NB4 (cell line): ENCODE measurements around the gene GNAO1.

Experiments
- DNase-seq: peaks from one replicate; pipeline ENCODE4 v3.0.0; 2010; ENCODE audit warnings: low read depth
- H3K4me3 ChIP-seq: one replicate; pipeline ENCODE4 v1.5.1; 2011; ENCODE audit warnings: mild to moderate bottlenecking, low read depth, low read length, moderate library complexity
- CTCF ChIP-seq: IDR thresholded peaks from one replicate; pipeline ENCODE4 v1.5.1; 2012; ENCODE audit warnings: low read depth, low read length
- MAX ChIP-seq: IDR thresholded peaks from 2 replicates; pipeline ENCODE4 v1.6.1; 2011; ENCODE audit warnings: low read depth, low read length
- MYC ChIP-seq: IDR thresholded peaks from 2 replicates; pipeline ENCODE4 v1.6.1; 2011; ENCODE audit warnings: low read depth, low read length
- POLR2A ChIP-seq: IDR thresholded peaks from 2 replicates; pipeline ENCODE4 v1.6.1; 2011; ENCODE audit warnings: mild to moderate bottlenecking; ENCODE audit not compliant: insufficient read length; ENCODE audit errors: extremely low read depth

Gene GNAO1

GRCh38 chr16:56305956-56306565, 114.8 kb downstream of the GNAO1 start:
- TF ChIP-seq CTCF, result no peak
- no peak for TF ChIP-seq MYC
- TF ChIP-seq POLR2A, result no peak
- TF ChIP-seq MAX, result no peak
- DNase-seq, result no peak

GRCh38 chr16:56306690-56307533, 115.6 kb downstream of the GNAO1 start:
- no peak for DNase-seq
- no peak for TF ChIP-seq POLR2A
- TF ChIP-seq MAX, result no peak
- no peak for TF ChIP-seq CTCF
- no peak for TF ChIP-seq MYC
- no peak overlapping the region for H3K4me3 ChIP-seq

More at GRCh38 chr16:56305956-56306565, 114.8 kb downstream of the GNAO1 start:
- H3K4me3 ChIP-seq, result no peak overlapping the region

- no peak for DNase-seq
- no peak for TF ChIP-seq CTCF
- TF ChIP-seq POLR2A, result no peak
- no peak for TF ChIP-seq MAX
- no peak for TF ChIP-seq MYC
- no peak overlapping the region for H3K4me3 ChIP-seq
These were observed 116.2 kb downstream of the GNAO1 start for GRCh38 chr16:56307534-56307873.

GRCh38 chr16:56309008-56309407, 117.7 kb downstream of the GNAO1 start:
- no peak for DNase-seq
- TF ChIP-seq MAX (no peak), MYC (no peak), POLR2A (no peak), CTCF (no peak)
- H3K4me3 ChIP-seq, result no peak overlapping the region

GRCh38 chr16:56310690-56311089, 119.4 kb downstream of the GNAO1 start:
- TF ChIP-seq CTCF (no peak), POLR2A (no peak), MAX (no peak), MYC (no peak)

More at GRCh38 chr16:56310690-56311089, 119.4 kb downstream of the GNAO1 start:
- H3K4me3 ChIP-seq, result no peak overlapping the region
- no peak for DNase-seq
